ENCODE data around the gene CCDC57. TPM values are rescaled to one million over a fixed set of nuclear protein-coding genes. Genes with fewer than 3 reads are reported as not detected.
A peak's percentile ranks its signal among the peaks of the same experiment; 100 is the strongest.

CCDC57 gene
- total and polyA plus RNA-seq, 2 experiments from 2014 or later: 15.7 to 29.8 TPM

DNA sequence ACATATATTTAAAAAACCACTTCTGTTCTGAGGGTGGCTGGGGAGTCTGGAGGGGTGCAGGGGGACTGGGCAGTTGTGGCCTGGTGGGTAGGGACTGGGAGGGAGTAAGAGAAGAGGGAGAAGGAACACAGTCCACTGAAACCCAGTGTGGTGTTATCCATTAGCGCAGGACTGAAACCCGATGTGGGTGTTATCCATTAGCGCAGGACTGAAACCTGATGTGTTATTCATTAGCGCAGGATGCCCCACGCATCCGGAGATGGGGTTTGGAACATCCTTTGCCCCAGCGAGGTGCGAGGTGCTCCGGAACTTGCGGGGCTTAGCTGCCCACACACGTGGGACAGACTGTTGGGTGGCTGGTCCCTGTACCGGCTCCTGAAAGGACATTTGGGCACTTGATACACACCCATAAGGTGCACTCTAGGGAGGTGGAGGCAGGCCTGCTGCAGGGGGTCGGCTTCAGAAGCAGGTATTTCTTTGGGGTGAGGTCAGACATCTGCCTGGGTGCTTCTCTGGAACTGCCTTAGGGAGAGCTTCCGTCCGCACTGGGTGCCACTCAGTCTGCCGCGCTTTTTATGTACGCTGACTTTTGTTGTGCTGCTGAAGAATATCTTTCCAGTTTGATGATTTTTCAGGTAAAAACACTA, 94.4 kb downstream of the CCDC57 start:
- peak overlapping the region; percentile 68 for H3K27ac ChIP-seq
- H3K4me3 ChIP-seq: no peak overlapping the region
- H2AFZ ChIP-seq: peak overlapping the region; percentile 63
- no peaks in the 10 kb centered on the region for H3K9me3 ChIP-seq (ENCODE audit: low read depth)
- no peaks in the 10 kb centered on the region for H3K27me3 ChIP-seq
- peak overlapping the region; percentile 61 for H3K4me2 ChIP-seq
- TF ChIP-seq EZH2phosphoT487 (IDR thresholded peaks at IDR 0.05; ENCODE audit: low read depth, severe bottlenecking, unreplicated experiment) (no peak), CTCF (IDR thresholded peaks at IDR 0.05; ENCODE audit: poor library complexity) (no peak), EZH2 (IDR thresholded peaks at IDR 0.05; ENCODE audit: borderline replicate concordance) (no peak)
- H3K4me1 ChIP-seq (ENCODE audit: insufficient read depth): peaks cover 20% of the 10 kb centered on the region
- H3K79me2 ChIP-seq: no peaks in the 10 kb centered on the region
- no peaks in the 10 kb centered on the region for H3K9me2 ChIP-seq (replicated peaks; ENCODE audit: insufficient read depth)
- DNase-seq (ENCODE audit: low spot score): no peak
- no peaks in the 10 kb centered on the region for H3K36me3 ChIP-seq (replicated peaks; ENCODE audit: insufficient read depth, low read depth)
- H4K20me1 ChIP-seq (ENCODE audit: insufficient read depth, poor library complexity, severe bottlenecking): no peaks in the 10 kb centered on the region
- 78% methylated on average over 18 of the region's 18 CpGs for WGBS (ENCODE audit: low lambda C conversion rate, missing lambda C conversion rate)

DNA sequence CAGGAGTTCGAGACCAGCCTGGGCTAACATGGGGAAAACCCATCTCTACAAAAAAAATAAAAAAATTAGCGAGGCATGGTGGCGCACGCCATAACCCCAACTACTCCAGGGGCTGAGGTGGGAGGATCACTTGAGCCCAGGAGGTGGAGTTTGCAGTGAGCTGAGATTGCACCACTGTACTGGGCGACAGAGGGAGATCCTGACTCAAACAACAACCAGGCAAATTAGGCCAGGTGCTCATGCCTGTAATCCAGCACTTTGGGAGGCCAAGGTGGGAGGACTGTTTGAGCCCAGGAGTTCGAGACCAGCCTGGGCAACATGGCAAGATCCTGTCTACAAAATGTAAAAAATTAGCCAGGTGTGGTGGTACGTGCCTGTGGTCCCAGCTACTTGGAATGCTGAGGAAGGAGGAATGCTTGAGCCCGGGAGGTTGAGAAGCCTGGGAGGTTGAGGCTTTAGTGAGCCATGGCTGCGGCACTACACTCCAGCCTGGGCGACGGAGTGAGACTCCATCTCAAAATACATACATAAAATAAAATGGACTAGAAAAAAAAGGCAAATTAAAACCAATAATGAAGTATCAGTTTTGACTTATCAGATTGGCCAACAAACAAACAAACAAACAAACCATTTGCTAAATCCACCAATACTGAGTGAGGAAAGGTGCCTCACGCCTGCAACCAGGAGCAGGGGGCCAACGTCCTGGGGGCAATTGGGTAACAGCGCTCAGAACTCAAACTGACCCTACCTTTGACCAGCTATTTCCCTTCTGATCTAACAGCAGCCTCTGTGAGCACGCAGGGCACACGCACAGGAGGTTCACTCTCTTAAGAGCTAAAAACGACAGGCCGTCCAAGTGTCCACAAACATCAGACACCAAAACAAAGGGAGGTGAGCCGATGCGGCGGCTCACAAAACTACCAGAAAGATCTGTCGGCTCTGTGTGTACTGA, 95.2 kb downstream of the CCDC57 start:
- Histone ChIP-seq H2AFZ (no peak overlapping the region), H3K4me3 (no peak overlapping the region), H3K9me2 (replicated peaks; ENCODE audit: insufficient read depth) (no peaks in the 10 kb centered on the region), H3K4me1 (ENCODE audit: insufficient read depth) (peaks cover 20% of the 10 kb centered on the region), H3K9me3 (ENCODE audit: low read depth) (no peaks in the 10 kb centered on the region), H4K20me1 (ENCODE audit: insufficient read depth, poor library complexity, severe bottlenecking) (no peaks in the 10 kb centered on the region), H3K27ac (peak overlapping the region; percentile 68), H3K79me2 (no peaks in the 10 kb centered on the region), H3K27me3 (no peaks in the 10 kb centered on the region), H3K36me3 (replicated peaks; ENCODE audit: insufficient read depth, low read depth) (no peaks in the 10 kb centered on the region), H3K4me2 (no peak overlapping the region)
- TF ChIP-seq EZH2 (IDR thresholded peaks at IDR 0.05; ENCODE audit: borderline replicate concordance): no peak
- TF ChIP-seq EZH2phosphoT487 (IDR thresholded peaks at IDR 0.05; ENCODE audit: low read depth, severe bottlenecking, unreplicated experiment): no peak
- no peak for TF ChIP-seq CTCF (IDR thresholded peaks at IDR 0.05; ENCODE audit: poor library complexity)
- WGBS (ENCODE audit: low lambda C conversion rate, missing lambda C conversion rate): 83% methylated on average over 22 of the region's 22 CpGs
- peak; percentile 16 for DNase-seq (ENCODE audit: low spot score)

DNA sequence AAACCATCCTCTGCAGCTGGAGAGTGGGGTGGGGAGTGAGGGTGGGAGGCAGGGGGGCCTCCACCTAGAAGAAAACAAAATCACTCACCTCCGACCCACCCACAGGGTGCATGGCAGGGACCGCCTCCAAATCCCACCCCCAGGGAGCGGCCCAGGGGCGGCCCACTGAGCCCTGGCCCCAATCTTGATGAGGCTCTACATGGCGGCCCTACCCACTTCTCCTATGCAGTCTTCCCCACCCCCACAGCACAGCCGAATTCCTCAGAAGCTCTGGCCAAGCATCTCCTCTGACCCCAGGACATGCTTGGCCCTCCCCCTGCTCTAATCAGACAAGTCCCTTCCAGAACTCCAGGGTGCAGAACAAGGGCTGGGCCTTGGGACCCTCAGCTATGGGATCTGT, 96.4 kb downstream of the CCDC57 start:
- TF ChIP-seq EZH2 (IDR thresholded peaks at IDR 0.05; ENCODE audit: borderline replicate concordance) (no peak), EZH2phosphoT487 (IDR thresholded peaks at IDR 0.05; ENCODE audit: low read depth, severe bottlenecking, unreplicated experiment) (no peak), CTCF (IDR thresholded peaks at IDR 0.05; ENCODE audit: poor library complexity) (no peak)
- H3K36me3 ChIP-seq (replicated peaks; ENCODE audit: insufficient read depth, low read depth): no peaks in the 10 kb centered on the region
- H3K9me3 ChIP-seq (ENCODE audit: low read depth): no peaks in the 10 kb centered on the region
- no peak overlapping the region for H3K4me2 ChIP-seq
- H3K27ac ChIP-seq: no peak overlapping the region
- 82% methylated on average over 6 of the region's 6 CpGs for WGBS (ENCODE audit: low lambda C conversion rate, missing lambda C conversion rate)
- no peaks in the 10 kb centered on the region for H4K20me1 ChIP-seq (ENCODE audit: insufficient read depth, poor library complexity, severe bottlenecking)
- H3K4me1 ChIP-seq (ENCODE audit: insufficient read depth): peaks cover 16% of the 10 kb centered on the region
- no peak for DNase-seq (ENCODE audit: low spot score)
- H3K79me2 ChIP-seq: no peaks in the 10 kb centered on the region
- no peak overlapping the region for H2AFZ ChIP-seq
- H3K9me2 ChIP-seq (replicated peaks; ENCODE audit: insufficient read depth): no peaks in the 10 kb centered on the region
- no peaks in the 10 kb centered on the region for H3K27me3 ChIP-seq
- H3K4me3 ChIP-seq: no peak overlapping the region

Measured in hepatocyte (in vitro differentiated cells).